AG09309 (cell line): ENCODE data around the gene SREBF2.

Experiments used
- DNase-seq: peaks from one replicate; pipeline ENCODE4 v3.0.0-alpha.2; 2010; ENCODE audit warnings: low read depth
- H3K4me3 ChIP-seq: 2 replicates; pipeline ENCODE4 v1.5.1; 2011; ENCODE audit warnings: mild to moderate bottlenecking, low read depth, low read length, moderate library complexity; ENCODE audit not compliant: control insufficient read depth
- CTCF ChIP-seq: IDR thresholded peaks from 2 replicates; pipeline ENCODE4 v1.5.1; 2011; ENCODE audit warnings: mild to moderate bottlenecking, low read depth, low read length, inconsistent platforms; ENCODE audit not compliant: insufficient read depth, control insufficient read depth; ENCODE audit errors: missing control alignments

Gene SREBF2

GRCh38 chr22:41949297-41949965, 116.5 kb downstream of the SREBF2 start:
- DNase-seq, result no peak
- no peak overlapping the region for H3K4me3 ChIP-seq
- TF ChIP-seq CTCF, result no peak

GRCh38 chr22:41951898-41952474, 119.1 kb downstream of the SREBF2 start, which contains the start of gene SMIM45:
Gene SMIM45, plus strand, starts transcription at chr22:41952150.
- DNase-seq, result no peak
- TF ChIP-seq CTCF, result no peak
- H3K4me3 ChIP-seq, result no peak within 1 kb of the TSS

- no peak overlapping the region for H3K4me3 ChIP-seq
- no peak for TF ChIP-seq CTCF
- no peak for DNase-seq
These were observed 119.8 kb downstream of the SREBF2 start for GRCh38 chr22:41952713-41953112.
